DMS153 (cell line): ENCODE data around the gene SCFD2.
"Not testable (repeated sequence)": the region's sequence is repeated elsewhere in the genome, so short reads cannot be mapped to it uniquely, and the experiment has no call there.

ENCODE experiments used
- DNase-seq: peaks from one replicate; lab custom pipeline; 2025; lab: John Stamatoyannopoulos, UW

The SCFD2 gene

GRCh38 chr4:53237811-53238210 is 128.1 kb downstream of the SCFD2 start:
- DNase-seq: not testable (repeated sequence)

- DNase-seq: not testable (repeated sequence)
Measured at GRCh38 chr4:53236624-53237023, 129.2 kb downstream of the SCFD2 start.

GRCh38 chr4:53235547-53235946 is 130.3 kb downstream of the SCFD2 start:
- DNase-seq: no peak

- DNase-seq: no peak
Measured at GRCh38 chr4:53234669-53235068, 131.2 kb downstream of the SCFD2 start.

GRCh38 chr4:53234111-53234510 is 131.8 kb downstream of the SCFD2 start:
- DNase-seq: no peak

- no peak for DNase-seq
Measured at GRCh38 chr4:53233114-53233795, 132.6 kb downstream of the SCFD2 start.

GRCh38 chr4:53232371-53232770 is 133.5 kb downstream of the SCFD2 start:
- DNase-seq: no peak

- DNase-seq: no peak
Measured at GRCh38 chr4:53228036-53228435, 137.8 kb downstream of the SCFD2 start.

GRCh38 chr4:53227451-53227850 is 138.4 kb downstream of the SCFD2 start:
- no peak for DNase-seq

GRCh38 chr4:53221832-53222480 is 143.9 kb downstream of the SCFD2 start:
- no peak for DNase-seq

GRCh38 chr4:53219148-53219547 is 146.7 kb downstream of the SCFD2 start:
- DNase-seq: not testable (repeated sequence)

GRCh38 chr4:53208753-53209152 is 157.1 kb downstream of the SCFD2 start:
- DNase-seq: no peak

- no peak for DNase-seq
Measured at GRCh38 chr4:53205970-53206369, 159.9 kb downstream of the SCFD2 start.

- no peak for DNase-seq
Measured at GRCh38 chr4:53199356-53199755, 166.5 kb downstream of the SCFD2 start.

GRCh38 chr4:53197772-53198142 is 168.1 kb downstream of the SCFD2 start:
- DNase-seq: no peak

- peak; percentile 23 for DNase-seq
Measured at GRCh38 chr4:53196882-53197771, 168.7 kb downstream of the SCFD2 start.

- DNase-seq: no peak
Measured at GRCh38 chr4:53195815-53196661, 169.8 kb downstream of the SCFD2 start.

GRCh38 chr4:53194727-53195126 is 171.1 kb downstream of the SCFD2 start:
- DNase-seq: no peak

- no peak for DNase-seq
Measured at GRCh38 chr4:53193111-53193510, 172.8 kb downstream of the SCFD2 start.

GRCh38 chr4:53192496-53192895 is 173.4 kb downstream of the SCFD2 start:
- no peak for DNase-seq

GRCh38 chr4:53191997-53192396 is 173.9 kb downstream of the SCFD2 start:
- no peak for DNase-seq

GRCh38 chr4:53189011-53189410 is 176.8 kb downstream of the SCFD2 start:
- DNase-seq: no peak
